Activated naive CD4-positive, alpha-beta T cell treated with anti-CD3 and anti-CD28 coated beads, Interleukin-2, amount 50 U/mL, for 72 hours (primary cell): ENCODE data around the gene TLR8. TPM values are rescaled to one million over a fixed set of nuclear protein-coding genes. Genes with fewer than 3 reads are reported as not detected.
A peak's percentile ranks its signal among the peaks of the same experiment; 100 is the strongest.
"Not testable (repeated sequence)": the region's sequence is repeated elsewhere in the genome, so short reads cannot be mapped to it uniquely, and the experiment has no call there.

ENCODE experiments used
- ATAC-seq, 2 donors: fragments of 150-1000 bp; cut with Tn5 transposase; 2 replicates each; pipeline ENCODE4 v1.10.0; 2021; ENCODE audit warnings: mild to moderate bottlenecking in 2 of 2, moderate library complexity in 2 of 2
- DNase-seq, 2 donors: peaks; one replicate each; pipeline ENCODE4 v3.0.0; 2021 to 2022; ENCODE audit warnings: low spot score in 2 of 2
- H3K27ac Mint-ChIP-seq, 2 donors: one replicate each; pipeline ENCODE4 v1.8.0; 2022; ENCODE audit warnings: mild to moderate bottlenecking in 2 of 2, mixed read lengths in 2 of 2
- H3K36me3 Mint-ChIP-seq, 2 donors: one replicate each; pipeline ENCODE4 v1.8.0; 2022; ENCODE audit warnings: mixed read lengths in 2 of 2
- H3K9me3 Mint-ChIP-seq, 2 donors: one replicate each; pipeline ENCODE4 v1.8.0; 2022; ENCODE audit warnings: mixed read lengths in 2 of 2
- total RNA-seq, 2 donors: library from RNA; stranded (reverse); gene quantifications; one replicate each; pipeline ENCODE4 v1.2.3, GENCODE V29; 2022

Gene TLR8
- total RNA-seq, 2 donors from 2014 or later = not detected

DNA sequence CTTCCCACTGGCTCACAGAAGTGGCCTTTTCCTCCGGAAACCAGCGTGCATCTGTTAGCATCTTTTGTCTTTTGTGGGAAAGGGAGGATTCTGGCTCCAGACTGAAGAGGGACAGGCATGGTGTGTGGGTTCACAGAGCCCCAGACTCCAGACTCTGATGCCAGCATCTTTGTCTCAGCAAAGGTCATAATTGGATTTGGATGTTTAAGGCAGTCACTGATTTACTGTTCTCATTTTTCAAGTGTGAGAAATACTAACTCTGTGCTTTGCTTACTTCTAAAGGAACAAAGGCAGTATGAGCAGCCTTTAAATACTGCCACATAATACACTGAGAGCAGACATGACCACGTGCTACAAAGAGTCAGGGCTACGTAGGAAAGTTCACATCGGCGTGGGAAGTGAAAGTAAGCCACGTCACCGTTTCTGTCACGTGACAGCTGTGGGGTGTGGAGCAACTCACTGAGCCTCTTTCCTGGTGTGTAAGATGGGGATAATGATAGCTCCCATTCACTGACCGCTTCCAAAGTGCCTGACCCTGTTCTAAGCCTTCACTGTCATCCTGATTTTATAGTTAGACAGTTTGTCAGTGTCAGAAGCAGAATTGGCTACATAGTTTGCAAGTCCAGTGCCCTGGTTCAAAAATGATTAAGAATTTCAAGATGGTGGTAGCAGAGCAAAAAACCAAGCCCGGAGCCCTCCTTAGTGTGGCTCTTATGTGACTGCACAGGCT is 43.7 kb downstream of the TLR8 start:
- peak; percentile 72 to 74 for ATAC-seq
- Mint-ChIP-seq H3K27ac (peak overlapping the region; percentile 97 to 98), H3K9me3 (no peaks in the 10 kb centered on the region), H3K36me3 (no peaks in the 10 kb centered on the region)
- DNase-seq = peak; percentile 73 to 87

- peak overlapping the region; percentile 97 to 98 for H3K27ac Mint-ChIP-seq
- no peaks in the 10 kb centered on the region for H3K36me3 Mint-ChIP-seq
- ATAC-seq (peak; percentile 66 to 73), DNase-seq (peak in 1 of 2 donors; percentile 70)
- no peaks in the 10 kb centered on the region for H3K9me3 Mint-ChIP-seq
These were observed 44.6 kb downstream of the TLR8 start for GRCh38 chrX:12950851-12951594.

DNA sequence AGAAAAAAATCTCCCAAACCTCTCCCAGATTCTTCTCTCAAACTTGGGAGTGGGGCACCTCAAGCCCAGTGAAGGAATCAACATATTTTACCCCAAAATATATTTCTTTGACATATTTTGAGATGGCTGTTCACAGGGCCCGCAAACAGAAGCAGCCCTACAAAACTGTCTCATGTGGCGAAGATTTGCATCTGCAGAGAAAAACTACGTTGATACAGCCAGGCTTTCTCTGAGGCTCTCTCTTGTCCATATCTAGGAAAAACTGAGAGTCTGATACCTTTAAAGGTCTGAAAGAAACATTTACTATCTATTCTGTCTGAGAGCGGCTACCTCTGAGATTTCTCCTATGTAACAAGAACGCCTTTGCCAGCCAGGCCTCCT is 45.2 kb downstream of the TLR8 start:
- H3K9me3 Mint-ChIP-seq = no peaks in the 10 kb centered on the region
- peak overlapping the region; percentile 97 to 98 for H3K27ac Mint-ChIP-seq
- DNase-seq = no peak
- no peak for ATAC-seq
- no peaks in the 10 kb centered on the region for H3K36me3 Mint-ChIP-seq

- DNase-seq (no peak), ATAC-seq (no peak)
- Mint-ChIP-seq H3K9me3 (no peaks in the 10 kb centered on the region), H3K27ac (peak overlapping the region; percentile 92 to 98), H3K36me3 (peaks cover 0 to 5% of the 10 kb centered on the region in 2 donors)
These were observed 47.0 kb downstream of the TLR8 start for GRCh38 chrX:12953420-12953819.

- ATAC-seq = no peak
These were observed 48.0 kb downstream of the TLR8 start for GRCh38 chrX:12954376-12954775.

DNA sequence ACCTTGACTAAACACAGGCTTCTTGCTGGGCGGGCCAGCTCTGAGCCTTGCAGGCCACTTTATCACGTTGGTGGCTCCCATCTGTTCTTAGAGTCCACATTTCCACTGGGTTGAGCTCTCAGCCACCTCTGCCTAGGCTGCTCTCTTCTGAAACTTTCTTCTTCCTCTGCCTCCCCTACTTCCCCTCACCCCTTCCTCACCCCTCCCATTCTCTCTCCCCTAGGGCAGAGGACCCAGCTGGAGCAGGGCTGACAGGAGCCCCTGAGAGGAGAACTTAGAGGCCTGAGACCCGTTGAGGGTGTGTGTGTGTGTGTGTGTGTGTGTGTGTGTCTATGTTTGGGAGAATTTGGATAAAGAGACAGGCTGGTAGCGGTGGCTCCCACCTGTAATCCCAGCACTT is 48.6 kb downstream of the TLR8 start:
- Mint-ChIP-seq H3K36me3 (peaks cover 0 to 5% of the 10 kb centered on the region in 2 donors), H3K27ac (peak overlapping the region; percentile 98), H3K9me3 (no peaks in the 10 kb centered on the region)
- no peak for DNase-seq
- ATAC-seq = no peak

More at GRCh38 chrX:12954376-12954775, 48.0 kb downstream of the TLR8 start:
- no peaks in the 10 kb centered on the region for H3K9me3 Mint-ChIP-seq
- H3K36me3 Mint-ChIP-seq = peaks cover 0 to 5% of the 10 kb centered on the region in 2 donors
- H3K27ac Mint-ChIP-seq = peak overlapping the region; percentile 92 to 98
- no peak for DNase-seq

GRCh38 chrX:12955882-12956703 is 49.7 kb downstream of the TLR8 start:
- DNase-seq (peak; percentile 54 to 81), ATAC-seq (peak; percentile 58 to 66)
- H3K36me3 Mint-ChIP-seq = peaks cover under 1 to 5% of the 10 kb centered on the region in 2 donors
- peak overlapping the region; percentile 98 for H3K27ac Mint-ChIP-seq
- no peaks in the 10 kb centered on the region for H3K9me3 Mint-ChIP-seq

- H3K27ac Mint-ChIP-seq = peak overlapping the region; percentile 98
These were observed 50.5 kb downstream of the TLR8 start for GRCh38 chrX:12956704-12957534.

GRCh38 chrX:12958059-12958458 is 51.6 kb downstream of the TLR8 start:
- ATAC-seq (no peak), DNase-seq (no peak)
- Mint-ChIP-seq H3K36me3 (peaks cover 9 to 16% of the 10 kb centered on the region in 2 donors), H3K27ac (peak overlapping the region; percentile 98), H3K9me3 (peaks cover 5 to 8% of the 10 kb centered on the region in 2 donors)

More at GRCh38 chrX:12956704-12957534, 50.5 kb downstream of the TLR8 start:
- H3K36me3 Mint-ChIP-seq = peaks cover 7 to 8% of the 10 kb centered on the region in 2 donors
- peaks cover 4 to 5% of the 10 kb centered on the region in 2 donors for H3K9me3 Mint-ChIP-seq
- no peak for DNase-seq
- ATAC-seq = peak; percentile 66 to 75

DNA sequence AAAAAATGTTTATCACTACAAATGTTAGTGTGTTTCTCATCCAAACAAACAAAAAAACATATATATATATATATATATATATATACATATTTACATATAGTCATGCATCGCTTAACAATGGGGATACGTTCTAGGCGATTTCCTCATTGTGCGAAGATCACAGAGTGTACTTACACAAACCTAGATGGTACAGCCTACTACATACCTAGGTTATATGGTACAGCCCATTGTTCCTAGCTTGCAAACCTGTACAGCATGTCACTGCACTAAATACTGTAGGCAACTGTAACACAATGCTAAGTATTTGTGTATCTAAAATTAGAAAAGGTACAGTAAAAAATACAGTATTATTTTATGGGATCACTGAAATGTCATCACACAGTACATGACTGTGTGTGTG is 52.0 kb downstream of the TLR8 start:
- ATAC-seq (no peak), DNase-seq (no peak)
- Mint-ChIP-seq H3K9me3 (peaks cover 5 to 8% of the 10 kb centered on the region in 2 donors), H3K27ac (peak overlapping the region in 1 of 2 donors; percentile 98), H3K36me3 (peaks cover 9 to 16% of the 10 kb centered on the region in 2 donors)

GRCh38 chrX:12961196-12961718 is 54.8 kb downstream of the TLR8 start:
- peaks cover 9 to 26% of the 10 kb centered on the region in 2 donors for H3K36me3 Mint-ChIP-seq

DNA sequence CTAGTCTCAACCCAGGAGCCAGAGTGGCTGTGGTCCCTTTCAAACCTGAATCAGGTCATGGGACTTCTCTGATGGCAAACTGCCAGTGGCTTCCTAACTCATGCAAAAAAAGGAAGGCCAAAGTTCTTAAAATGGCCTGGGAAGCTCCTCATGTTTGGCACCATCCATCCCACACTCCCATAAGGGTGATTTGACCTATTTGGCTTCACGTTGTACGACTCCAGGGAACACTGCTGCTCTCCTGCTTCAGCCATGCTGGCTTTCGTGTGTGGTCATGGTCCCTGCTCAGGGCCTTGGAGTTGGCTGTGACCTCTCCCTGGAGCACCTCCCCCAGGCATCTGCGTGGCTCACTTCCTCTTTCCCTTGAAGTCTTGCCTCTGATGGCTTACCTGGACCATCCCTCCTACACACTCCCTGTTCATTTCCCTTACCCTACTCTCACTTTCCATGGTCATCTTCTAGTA is 55.7 kb downstream of the TLR8 start:
- Mint-ChIP-seq H3K9me3 (peaks cover 5 to 8% of the 10 kb centered on the region in 2 donors), H3K36me3 (peaks cover 9 to 26% of the 10 kb centered on the region in 2 donors), H3K27ac (peak overlapping the region; percentile 80 to 88)
- ATAC-seq (peak in 1 of 2 donors; percentile 36), DNase-seq (no peak)

More at GRCh38 chrX:12961196-12961718, 54.8 kb downstream of the TLR8 start:
- DNase-seq (no peak), ATAC-seq (no peak)
- Mint-ChIP-seq H3K9me3 (peaks cover 5 to 8% of the 10 kb centered on the region in 2 donors), H3K27ac (peak overlapping the region; percentile 80 to 88)

GRCh38 chrX:12963210-12963850 is 56.9 kb downstream of the TLR8 start:
- peaks cover 11 to 31% of the 10 kb centered on the region in 2 donors for H3K36me3 Mint-ChIP-seq
- not testable (repeated sequence) for ATAC-seq, H3K27ac Mint-ChIP-seq, DNase-seq, H3K9me3 Mint-ChIP-seq

DNA sequence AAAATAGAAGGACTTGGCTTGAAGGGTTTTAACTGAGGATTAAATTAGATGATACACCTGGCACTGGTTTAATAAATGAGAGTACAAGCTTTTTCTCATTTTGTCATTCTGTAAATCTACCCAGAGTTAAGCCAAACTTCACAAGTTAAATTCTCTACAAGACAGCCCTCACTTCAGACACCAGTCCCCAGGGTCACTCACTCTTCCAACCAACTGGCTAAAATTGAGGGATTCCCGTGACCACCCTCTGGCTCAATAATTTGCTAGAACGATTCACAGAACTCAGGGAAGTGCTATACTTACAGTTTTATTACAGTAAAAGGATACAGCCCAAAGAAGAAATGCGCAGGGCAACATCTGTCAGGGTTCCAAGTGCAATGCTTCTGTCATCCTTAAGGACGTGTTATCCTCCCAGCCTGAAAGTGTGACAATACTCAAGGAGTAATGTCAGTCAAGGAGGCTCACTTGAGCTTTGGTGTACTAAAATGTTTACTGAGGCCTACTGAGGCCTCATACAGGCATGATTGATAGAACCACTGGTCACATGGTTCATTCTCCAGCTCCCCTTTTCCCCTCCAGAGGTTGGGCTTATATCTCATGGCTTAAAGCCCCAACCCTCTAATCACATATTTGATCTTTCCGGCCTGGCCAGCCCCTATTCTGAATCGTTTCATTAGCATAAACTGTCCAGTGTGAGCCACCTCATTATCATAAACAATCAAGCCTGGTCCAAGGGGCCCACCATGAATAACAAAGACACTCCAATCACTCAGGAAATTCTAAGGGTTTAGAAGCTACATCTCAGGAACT is 58.9 kb downstream of the TLR8 start:
- DNase-seq = no peak
- H3K9me3 Mint-ChIP-seq = peaks cover 5 to 8% of the 10 kb centered on the region in 2 donors
- peaks cover 11 to 32% of the 10 kb centered on the region in 2 donors for H3K36me3 Mint-ChIP-seq
- ATAC-seq = no peak
- H3K27ac Mint-ChIP-seq = peak overlapping the region; percentile 30 to 95
